ENCODE results near the gene PRPH.
"Not testable (repeated sequence)": the region's sequence is repeated elsewhere in the genome, so short reads cannot be mapped to it uniquely, and the experiment has no call there.

Gene PRPH

GRCh38 chr12:49333778-49334177, 38.8 kb downstream of the PRPH start:
- DNase-seq, result not testable (repeated sequence)

GRCh38 chr12:49334226-49334625, 39.3 kb downstream of the PRPH start:
- no peak for DNase-seq

GRCh38 chr12:49334681-49335080, 39.7 kb downstream of the PRPH start:
- no peak for DNase-seq

GRCh38 chr12:49335118-49335954, 40.4 kb downstream of the PRPH start:
- no peak for DNase-seq

GRCh38 chr12:49335955-49336644, 41.2 kb downstream of the PRPH start:
- no peak for DNase-seq

GRCh38 chr12:49336645-49337584, 42.0 kb downstream of the PRPH start, which contains the start of gene C1QL4:
C1QL4 (minus strand) TSS chr12:49337188; CDS start chr12:49336477, 711 bp downstream.
- peak; percentile 30 to 69 for DNase-seq

GRCh38 chr12:49338830-49339463, 44.0 kb downstream of the PRPH start:
- DNase-seq, result no peak

GRCh38 chr12:49339464-49339861, 44.5 kb downstream of the PRPH start:
- DNase-seq, result peak in 1 of 2 experiments; percentile 18

- DNase-seq, result no peak
Observed at GRCh38 chr12:49340095-49340870, 45.3 kb downstream of the PRPH start.

- no peak for DNase-seq
Observed at GRCh38 chr12:49340971-49341776, 46.2 kb downstream of the PRPH start.

- no peak for DNase-seq
Observed at GRCh38 chr12:49341777-49342065, 46.8 kb downstream of the PRPH start.

- DNase-seq, result peak; percentile 91 to 95
Observed at GRCh38 chr12:49342066-49342913, 47.3 kb downstream of the PRPH start.

- DNase-seq, result peak in 1 of 2 experiments; percentile 72
Observed at GRCh38 chr12:49342914-49343731, 48.2 kb downstream of the PRPH start.

GRCh38 chr12:49344486-49345050, 49.6 kb downstream of the PRPH start:
- DNase-seq, result no peak

- peak in 1 of 2 experiments; percentile 53 for DNase-seq
Observed at GRCh38 chr12:49345051-49345824, 50.3 kb downstream of the PRPH start.

- no peak for DNase-seq
Observed at GRCh38 chr12:49345825-49346658, 51.1 kb downstream of the PRPH start.

All from NCI-H524 (cell line).